Keratinocyte (primary cell): ENCODE measurements around the gene SLC39A3. TPM values are rescaled to one million over a fixed set of nuclear protein-coding genes. Genes with fewer than 3 reads are reported as not detected.

Experiments used
- DNase-seq: peaks from one replicate; pipeline ENCODE4 v3.0.0-alpha.2; 2011; ENCODE audit warnings: low read depth, missing footprints, low spot score
- FAIRE-seq: peaks from 2 replicates; lab custom pipeline; 2011; peaks lifted over from hg19 to GRCh38; lab: Jason Lieb, UNC
- H2AFZ ChIP-seq: 2 replicates; pipeline ENCODE4 v1.6.0; 2012; ENCODE audit warnings: low read length, control low read depth, inconsistent platforms; ENCODE audit not compliant: control insufficient read depth
- H3K27ac ChIP-seq: 2 replicates; pipeline ENCODE4 v1.5.1; 2011; ENCODE audit warnings: low read length; ENCODE audit not compliant: control insufficient read depth, insufficient read depth
- H3K27me3 ChIP-seq: 3 replicates; pipeline ENCODE4 v1.6.0; 2011; ENCODE audit warnings: low read length; ENCODE audit not compliant: control insufficient read depth, insufficient read depth; ENCODE audit errors: extremely low read depth
- H3K36me3 ChIP-seq, 2 experiments: 2 replicates in 1 of 2; 3 replicates in 1 of 2; pipeline ENCODE4 v1.5.1; 2011; ENCODE audit warnings: low read length in 2 of 2, mild to moderate bottlenecking in 1 of 2; ENCODE audit not compliant: control insufficient read depth in 2 of 2, insufficient read depth in 2 of 2; ENCODE audit errors: extremely low read depth in 1 of 2
- H3K4me1 ChIP-seq: 3 replicates; pipeline ENCODE4 v1.5.1; 2011; ENCODE audit warnings: low read length; ENCODE audit not compliant: control insufficient read depth, insufficient read depth; ENCODE audit errors: extremely low read depth
- H3K4me2 ChIP-seq: 3 replicates; pipeline ENCODE4 v1.6.0; 2011; ENCODE audit warnings: low read depth, low read length; ENCODE audit not compliant: control insufficient read depth, insufficient read depth; ENCODE audit errors: extremely low read depth
- H3K4me3 ChIP-seq, 3 experiments: fragments of 200-600 bp in 1 of 3; sonication (generic) in 1 of 3; 2 replicates in 2 of 3; 3 replicates in 1 of 3; pipeline ENCODE4 v1.5.1; 2011 to 2016; ENCODE audit warnings: low read length in 3 of 3, mild to moderate bottlenecking in 3 of 3, control low read depth in 2 of 3, inconsistent platforms in 1 of 3, low read depth in 1 of 3, mixed read lengths in 1 of 3, mixed run types in 1 of 3, moderate library complexity in 1 of 3; ENCODE audit not compliant: control insufficient read depth in 2 of 3, insufficient read depth in 2 of 3; ENCODE audit errors: extremely low read depth in 1 of 3
- H3K79me2 ChIP-seq: 2 replicates; pipeline ENCODE4 v1.6.0; 2012; ENCODE audit warnings: low read length; ENCODE audit not compliant: control insufficient read depth, insufficient read depth
- H3K9ac ChIP-seq: 3 replicates; pipeline ENCODE4 v1.6.0; 2011; ENCODE audit warnings: low read length; ENCODE audit not compliant: control insufficient read depth, insufficient read depth; ENCODE audit errors: extremely low read depth
- H3K9me1 ChIP-seq: 3 replicates; pipeline ENCODE4 v1.6.0; 2011; ENCODE audit warnings: low read length; ENCODE audit not compliant: control insufficient read depth, insufficient read depth; ENCODE audit errors: extremely low read depth
- H3K9me3 ChIP-seq: 2 replicates; pipeline ENCODE4 v1.5.1; 2012; ENCODE audit warnings: low read depth, low read length; ENCODE audit not compliant: control insufficient read depth
- H4K20me1 ChIP-seq: 3 replicates; pipeline ENCODE4 v1.6.0; 2011; ENCODE audit warnings: low read length; ENCODE audit not compliant: control insufficient read depth, insufficient read depth; ENCODE audit errors: extremely low read depth
- EZH2 ChIP-seq: IDR thresholded peaks from one replicate; pipeline ENCODE4 v1.6.1; 2012; ENCODE audit warnings: inconsistent platforms, mild to moderate bottlenecking, low read length, moderate library complexity
- dilution Hi-C: fragments of 300-500 bp; cut with MboI; formaldehyde crosslinking; loops from one replicate; pipeline ENCODE4 v1.7.0; 2020; ENCODE audit warnings: low sequenced_read_pairs; ENCODE audit not compliant: extremely low pct_ligation_motif_present
- polyA plus RNA-seq, 5 experiments: library from polyadenylated mRNA; depleted of rRNA in 3 of 5; stranded (reverse) in 3 of 5; stranded (forward) in 1 of 5; unstranded in 1 of 5; fragments of >200 nt; gene quantifications; 1 replicate in 1 of 5; 2 replicates in 3 of 5; 3 replicates in 1 of 5; pipeline versions ENCODE4 v1.2.1 to v1.2.3, GENCODE V29; 2011 to 2012; ENCODE audit warnings: missing spikeins in 2 of 5, low read depth in 1 of 5, low replicate concordance in 1 of 5
- TF ChIP-seq, protein P1 (sequence below), 3 experiments: IDR thresholded peaks in 1 of 3; conservative IDR thresholded peaks in 1 of 3; optimal IDR thresholded peaks in 1 of 3; 2 replicates in 2 of 3; 3 replicates in 1 of 3; pipeline versions ENCODE3 to v1.5.1; 2011; ENCODE audit warnings: low read length in 3 of 3, mild to moderate bottlenecking in 3 of 3, moderate library complexity in 2 of 3, control low read depth in 1 of 3, inconsistent platforms in 1 of 3; ENCODE audit not compliant: insufficient read depth in 2 of 3; ENCODE audit errors: extremely low read depth in 1 of 3

SLC39A3 gene
- polyA plus RNA-seq, 1 donor (not counting 4 experiments of a cell fraction or from before 2014, with no cell fraction given), result 26.2 TPM

DNA sequence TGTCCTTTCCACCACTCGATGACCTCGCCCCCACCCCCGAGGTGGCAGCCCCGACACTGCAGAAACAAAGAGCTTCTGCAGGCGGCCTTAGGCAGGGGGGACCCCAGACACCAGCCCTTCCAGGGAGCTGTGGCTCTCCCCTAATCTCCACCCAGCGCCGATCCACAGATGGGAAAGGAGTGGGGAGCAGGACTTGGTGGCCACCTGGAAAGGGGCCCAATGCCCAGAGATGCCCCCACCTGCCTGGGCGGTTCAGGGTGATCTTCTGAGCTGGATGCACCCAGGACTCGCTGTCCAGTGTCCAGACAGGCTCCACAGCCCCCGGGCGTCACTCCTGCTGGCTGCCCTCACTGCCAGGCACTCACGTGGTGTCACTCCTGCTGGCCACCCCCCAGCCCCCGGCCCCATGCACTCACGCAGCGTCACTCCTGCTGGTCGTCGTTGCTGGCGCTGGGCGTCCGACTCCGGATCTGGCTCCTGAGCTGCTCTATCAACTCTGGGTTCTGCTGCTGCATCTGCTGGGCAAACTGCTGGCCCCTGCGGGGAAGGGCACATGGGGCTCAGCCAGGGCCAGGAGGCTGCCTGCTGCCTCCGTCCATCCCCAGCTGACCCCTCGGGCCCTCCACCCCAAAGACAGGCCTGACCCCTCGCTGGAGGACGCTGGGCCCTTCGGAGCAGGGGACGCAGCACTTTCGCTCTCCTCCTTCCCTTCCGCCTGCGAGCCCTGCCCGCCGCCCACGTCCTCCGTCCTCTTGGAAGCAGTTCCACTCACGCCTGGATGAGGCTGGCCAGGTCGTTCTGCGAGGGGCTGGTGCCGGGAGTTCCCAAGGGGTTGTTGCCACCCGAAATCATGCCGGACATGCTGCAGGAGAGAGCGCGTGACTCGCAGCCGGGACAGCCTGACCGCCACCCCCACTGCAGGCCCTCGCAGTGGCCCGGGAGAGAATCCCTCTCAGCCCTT lies 17.4 kb upstream of the SLC39A3 start:
- Histone ChIP-seq H3K27ac (no peak overlapping the region), H3K27me3 (no peaks in the 10 kb centered on the region), H3K4me2 (no peak overlapping the region), H3K79me2 (no peaks in the 10 kb centered on the region), H3K9me1 (no peaks in the 10 kb centered on the region), H3K9ac (no peak overlapping the region), H3K4me3 (no peak overlapping the region), H2AFZ (no peak overlapping the region), H3K9me3 (no peaks in the 10 kb centered on the region), H3K4me1 (no peaks in the 10 kb centered on the region), H3K36me3 (peaks cover 27 to 34% of the 10 kb centered on the region in 2 experiments), H4K20me1 (peaks cover 3% of the 10 kb centered on the region)
- dilution Hi-C loops, result no loop called here
- FAIRE-seq (no peak), DNase-seq (no peak)
- TF ChIP-seq EZH2, result no peak
- TF ChIP-seq, protein P1, sequence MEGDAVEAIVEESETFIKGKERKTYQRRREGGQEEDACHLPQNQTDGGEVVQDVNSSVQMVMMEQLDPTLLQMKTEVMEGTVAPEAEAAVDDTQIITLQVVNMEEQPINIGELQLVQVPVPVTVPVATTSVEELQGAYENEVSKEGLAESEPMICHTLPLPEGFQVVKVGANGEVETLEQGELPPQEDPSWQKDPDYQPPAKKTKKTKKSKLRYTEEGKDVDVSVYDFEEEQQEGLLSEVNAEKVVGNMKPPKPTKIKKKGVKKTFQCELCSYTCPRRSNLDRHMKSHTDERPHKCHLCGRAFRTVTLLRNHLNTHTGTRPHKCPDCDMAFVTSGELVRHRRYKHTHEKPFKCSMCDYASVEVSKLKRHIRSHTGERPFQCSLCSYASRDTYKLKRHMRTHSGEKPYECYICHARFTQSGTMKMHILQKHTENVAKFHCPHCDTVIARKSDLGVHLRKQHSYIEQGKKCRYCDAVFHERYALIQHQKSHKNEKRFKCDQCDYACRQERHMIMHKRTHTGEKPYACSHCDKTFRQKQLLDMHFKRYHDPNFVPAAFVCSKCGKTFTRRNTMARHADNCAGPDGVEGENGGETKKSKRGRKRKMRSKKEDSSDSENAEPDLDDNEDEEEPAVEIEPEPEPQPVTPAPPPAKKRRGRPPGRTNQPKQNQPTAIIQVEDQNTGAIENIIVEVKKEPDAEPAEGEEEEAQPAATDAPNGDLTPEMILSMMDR (optimal IDR thresholded peaks at IDR 0.05 in 1 of 3, IDR thresholded peaks at IDR 0.05 in 1 of 3, conservative IDR thresholded peaks at IDR 0.05 in 1 of 3; ENCODE audit: extremely low read depth in 1 of 3, insufficient read depth in 2 of 3, low read length in 3 of 3), result no peak

DNA sequence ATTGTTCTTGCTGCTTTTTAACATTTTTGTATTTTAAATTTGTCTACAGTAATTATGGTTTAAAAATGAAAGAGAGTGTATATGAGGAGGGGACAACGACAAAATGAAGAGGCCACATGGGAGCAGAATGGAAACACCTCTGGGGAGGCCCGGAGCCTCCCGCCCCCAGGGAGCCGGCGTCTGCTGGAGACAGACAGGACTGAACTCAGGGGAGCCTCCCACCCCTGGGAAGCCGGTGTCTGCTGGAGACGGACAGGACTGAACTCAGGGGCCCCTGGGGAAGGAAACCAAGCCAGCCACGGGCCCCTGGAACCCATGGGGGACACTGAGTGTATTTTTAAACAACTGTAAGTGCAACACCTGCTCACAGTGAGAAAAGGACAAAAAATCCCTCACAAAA lies 16.7 kb upstream of the SLC39A3 start:
- TF ChIP-seq EZH2, result no peak
- TF ChIP-seq, protein P1 (optimal IDR thresholded peaks at IDR 0.05 in 1 of 3, IDR thresholded peaks at IDR 0.05 in 1 of 3, conservative IDR thresholded peaks at IDR 0.05 in 1 of 3; ENCODE audit: extremely low read depth in 1 of 3, insufficient read depth in 2 of 3, low read length in 3 of 3), result no peak
- Histone ChIP-seq H3K36me3 (peaks cover 24 to 32% of the 10 kb centered on the region in 2 experiments), H3K4me2 (no peak overlapping the region), H3K4me3 (no peak overlapping the region), H3K4me1 (no peaks in the 10 kb centered on the region), H3K9ac (no peak overlapping the region), H3K9me3 (no peaks in the 10 kb centered on the region), H4K20me1 (peaks cover 3% of the 10 kb centered on the region), H3K9me1 (no peaks in the 10 kb centered on the region), H2AFZ (no peak overlapping the region), H3K27ac (no peak overlapping the region), H3K27me3 (no peaks in the 10 kb centered on the region), H3K79me2 (no peaks in the 10 kb centered on the region)
- dilution Hi-C loops, result no loop called here
- FAIRE-seq (no peak), DNase-seq (no peak)
